Stimulated activated CD4-positive, alpha-beta T cell treated with anti-CD3 and anti-CD28 coated beads, Interleukin-15, amount 100 ng/mL, for 48 hours (primary cell): ENCODE results near the gene C1QTNF3.
"Not testable (repeated sequence)": the region's sequence is repeated elsewhere in the genome, so short reads cannot be mapped to it uniquely, and the experiment has no call there.

Source experiments
- DNase-seq, 2 donors: peaks; one replicate each; pipeline ENCODE4 v3.0.0-alpha.2; 2020; ENCODE audit warnings: low read depth in 2 of 2

Gene C1QTNF3, protein sequence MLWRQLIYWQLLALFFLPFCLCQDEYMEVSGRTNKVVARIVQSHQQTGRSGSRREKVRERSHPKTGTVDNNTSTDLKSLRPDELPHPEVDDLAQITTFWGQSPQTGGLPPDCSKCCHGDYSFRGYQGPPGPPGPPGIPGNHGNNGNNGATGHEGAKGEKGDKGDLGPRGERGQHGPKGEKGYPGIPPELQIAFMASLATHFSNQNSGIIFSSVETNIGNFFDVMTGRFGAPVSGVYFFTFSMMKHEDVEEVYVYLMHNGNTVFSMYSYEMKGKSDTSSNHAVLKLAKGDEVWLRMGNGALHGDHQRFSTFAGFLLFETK

DNA sequence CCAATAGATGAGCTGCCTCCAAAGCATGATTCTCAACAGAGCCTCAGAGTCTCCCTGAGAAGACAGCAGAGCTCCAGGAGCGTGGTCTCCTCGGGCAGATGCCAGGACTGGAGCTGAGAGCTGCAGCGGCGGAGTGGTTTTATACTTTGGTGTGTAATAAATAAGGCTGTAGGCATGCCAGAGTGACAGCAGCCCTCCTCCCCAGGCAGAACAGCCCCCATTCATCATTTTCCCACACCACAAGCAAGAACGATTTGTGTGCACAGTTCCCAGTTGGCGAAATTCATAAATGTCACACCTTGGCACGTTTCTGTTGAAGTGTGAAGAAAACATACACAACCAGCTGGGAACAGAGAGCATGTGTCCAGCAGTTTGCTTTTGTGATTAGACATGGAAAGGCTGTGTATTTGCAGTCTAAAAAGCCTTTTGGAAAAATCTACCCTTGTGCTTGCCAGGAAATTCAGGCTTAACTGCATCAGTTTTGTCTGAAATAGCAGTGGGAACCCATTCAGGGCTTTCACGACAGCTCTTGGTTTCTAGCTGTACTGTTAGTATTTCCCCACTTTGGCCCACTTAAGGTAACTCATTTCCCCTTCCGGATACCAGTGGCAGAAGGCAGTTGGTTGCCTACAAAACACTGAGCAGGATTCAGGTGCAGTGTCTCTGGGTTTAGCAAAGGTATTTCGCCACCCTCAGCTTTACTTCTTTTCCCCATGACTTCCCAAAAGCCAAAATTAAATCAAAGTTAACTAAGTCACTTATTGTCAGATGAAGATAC lies at the start of gene C1QTNF3:
Gene C1QTNF3, minus strand, starts transcription at position 115 of the 778 bp plus-strand sequence. Its CDS starts 88 bp downstream, at position 27.
- no peak for DNase-seq

DNA sequence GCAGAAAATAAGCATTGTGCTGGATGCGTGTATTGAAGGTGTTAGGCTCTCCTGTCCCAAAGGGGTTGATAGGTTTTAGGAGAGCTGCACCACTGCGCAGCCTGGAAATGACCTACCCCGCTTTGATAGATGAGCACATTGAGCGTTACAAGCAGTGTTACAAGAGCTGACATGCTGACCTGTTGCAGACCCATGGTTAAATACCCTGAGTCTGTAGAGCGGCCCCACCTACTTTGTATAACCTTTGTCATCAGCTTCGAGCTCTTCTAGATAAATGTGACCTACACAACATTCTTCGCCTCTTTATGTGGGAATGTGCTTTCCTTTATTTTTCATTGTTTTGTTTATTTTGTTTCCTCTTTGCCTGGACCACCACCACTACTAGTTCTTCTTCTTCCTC lies 48.0 kb upstream of the C1QTNF3 start:
- DNase-seq: not testable (repeated sequence)

DNA sequence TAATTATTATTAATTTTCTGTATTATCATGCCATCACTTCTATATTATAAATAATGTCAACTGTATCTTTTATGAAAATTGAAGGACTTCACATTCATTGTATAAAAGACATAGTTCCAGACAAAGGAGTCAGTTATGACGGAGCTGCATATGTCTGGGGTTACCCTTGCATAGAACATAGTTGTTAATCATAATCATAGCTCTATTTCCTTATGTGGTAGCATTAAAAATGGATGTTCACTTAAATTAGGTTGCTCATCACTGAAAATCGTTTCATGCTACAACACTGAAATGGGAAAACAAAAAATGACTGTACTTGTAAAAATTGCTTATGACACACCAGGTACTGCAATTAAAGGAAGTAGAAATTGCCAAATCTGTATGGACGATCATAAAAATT lies 46.8 kb upstream of the C1QTNF3 start:
- DNase-seq: not testable (repeated sequence)

DNA sequence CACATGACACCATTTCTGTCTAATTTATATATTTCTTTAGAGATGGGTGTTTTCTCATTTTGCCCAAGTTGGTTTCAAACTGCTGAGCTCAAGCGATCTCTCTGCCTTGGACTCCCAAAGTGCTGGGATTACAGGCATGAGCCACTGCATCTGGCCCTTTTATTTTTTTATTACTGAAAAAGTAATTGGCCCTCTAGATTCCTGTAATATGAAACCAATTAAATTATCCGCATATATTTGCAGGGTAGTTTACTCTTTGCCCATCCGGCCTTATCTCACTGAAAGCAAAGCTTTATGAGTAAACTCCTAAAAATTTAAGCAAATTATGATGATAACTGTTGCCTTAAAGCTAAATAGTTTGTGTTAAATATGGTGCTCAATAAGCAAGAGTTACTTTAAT lies 44.7 kb upstream of the C1QTNF3 start:
- not testable (repeated sequence) for DNase-seq

DNA sequence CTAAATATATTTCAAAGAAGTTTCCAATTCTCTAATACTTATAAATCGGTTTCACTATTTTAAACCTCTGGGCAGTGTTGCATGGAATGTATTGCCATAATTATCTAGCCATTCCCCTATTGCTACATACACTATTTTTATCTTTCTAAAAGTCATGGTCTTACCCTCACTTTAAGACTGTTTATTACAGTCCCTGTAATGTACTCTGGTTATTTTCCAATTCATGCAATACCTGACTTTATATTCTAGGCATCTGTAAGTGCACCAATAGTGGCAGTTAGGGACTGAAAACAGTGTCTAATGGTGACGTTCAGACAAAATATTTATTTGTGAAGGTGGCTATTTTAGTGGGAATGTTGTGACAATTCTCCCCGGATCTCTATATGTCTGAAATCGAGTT lies 40.9 kb upstream of the C1QTNF3 start:
- not testable (repeated sequence) for DNase-seq

DNA sequence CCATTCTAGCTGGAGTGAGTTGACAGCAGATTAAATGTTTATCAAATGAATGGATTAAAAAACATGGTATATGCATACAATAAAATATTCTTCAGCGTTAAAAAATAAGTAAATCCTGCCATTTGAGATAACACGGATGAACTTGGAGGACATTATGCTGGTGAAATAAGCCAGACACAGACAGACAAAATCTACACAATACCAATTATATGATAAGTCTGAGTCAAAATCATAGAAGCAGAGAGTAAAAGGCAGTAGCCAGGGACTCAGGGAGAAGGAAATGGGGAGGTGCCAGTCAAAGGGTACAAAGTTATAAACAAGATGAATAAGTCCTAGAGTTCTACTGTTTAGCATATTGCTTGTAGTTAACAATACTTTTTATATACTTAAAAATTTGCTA lies 36.5 kb upstream of the C1QTNF3 start:
- DNase-seq: not testable (repeated sequence)

DNA sequence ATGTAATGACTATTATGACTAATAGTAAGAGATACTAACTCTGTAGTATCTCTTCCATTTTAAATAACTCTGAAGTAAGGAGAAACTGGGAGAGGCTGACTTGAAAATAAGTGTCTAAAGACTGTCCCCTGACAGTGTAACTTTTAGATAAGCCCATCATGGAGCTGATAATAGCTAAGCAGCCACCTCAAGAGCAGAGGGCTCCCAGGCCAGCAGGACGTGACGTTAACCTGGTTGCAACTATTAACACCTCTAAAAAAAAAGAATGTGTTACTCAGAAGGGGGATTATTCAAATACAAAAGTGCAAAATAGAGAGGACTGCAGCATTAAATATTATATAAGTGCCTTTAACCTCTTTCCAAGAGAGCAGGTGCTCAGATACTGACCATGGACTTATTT lies 34.6 kb upstream of the C1QTNF3 start:
- DNase-seq: not testable (repeated sequence)

DNA sequence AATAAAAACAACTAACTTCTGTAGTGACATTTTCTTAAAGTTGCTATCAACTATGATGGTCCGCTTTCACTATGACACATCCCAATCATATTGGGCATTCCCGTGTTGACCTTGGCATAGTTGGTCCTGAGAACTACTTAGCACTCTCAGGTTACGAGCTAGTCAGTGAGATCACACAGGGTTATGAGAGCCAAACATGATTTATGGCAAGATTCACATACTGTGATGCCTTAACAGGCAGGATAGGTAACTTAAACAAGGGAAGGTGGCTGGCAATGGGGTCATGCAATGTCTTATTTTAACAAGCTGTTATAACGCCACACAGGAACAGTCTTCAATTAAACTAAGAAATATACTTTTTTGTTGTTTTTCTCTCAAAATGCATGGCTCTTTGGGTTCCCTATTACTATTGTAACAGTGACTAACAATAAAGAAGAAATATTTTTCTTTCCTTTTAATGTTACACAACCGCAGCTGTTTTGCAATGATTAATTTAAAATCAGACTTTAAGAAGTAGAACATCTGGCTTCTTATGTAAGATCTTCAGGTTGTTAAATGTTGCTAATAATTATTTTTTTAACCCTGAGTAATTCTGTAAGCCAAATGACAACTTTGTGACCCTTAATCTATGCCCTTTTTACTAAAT lies 33.8 kb upstream of the C1QTNF3 start:
- not testable (repeated sequence) for DNase-seq

DNA sequence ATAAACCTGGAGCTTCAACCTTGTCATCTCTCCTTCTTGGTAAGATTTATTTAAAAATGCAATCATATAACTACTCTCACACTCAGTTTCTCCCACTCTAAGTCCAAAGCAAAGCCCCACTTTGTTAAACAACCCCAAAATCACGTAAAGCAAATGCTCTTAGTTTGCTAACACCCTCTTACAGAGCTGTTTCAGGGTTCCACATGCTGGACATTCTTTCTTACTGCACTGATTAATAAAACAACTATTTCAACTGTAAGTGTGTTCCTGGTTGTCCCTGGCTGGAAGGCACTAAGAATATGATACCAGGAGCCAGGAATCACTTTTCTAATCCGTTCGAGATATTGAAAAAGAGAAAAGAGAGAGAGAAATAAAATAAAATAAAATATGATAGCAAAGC lies 31.5 kb upstream of the C1QTNF3 start:
- DNase-seq: not testable (repeated sequence)

DNA sequence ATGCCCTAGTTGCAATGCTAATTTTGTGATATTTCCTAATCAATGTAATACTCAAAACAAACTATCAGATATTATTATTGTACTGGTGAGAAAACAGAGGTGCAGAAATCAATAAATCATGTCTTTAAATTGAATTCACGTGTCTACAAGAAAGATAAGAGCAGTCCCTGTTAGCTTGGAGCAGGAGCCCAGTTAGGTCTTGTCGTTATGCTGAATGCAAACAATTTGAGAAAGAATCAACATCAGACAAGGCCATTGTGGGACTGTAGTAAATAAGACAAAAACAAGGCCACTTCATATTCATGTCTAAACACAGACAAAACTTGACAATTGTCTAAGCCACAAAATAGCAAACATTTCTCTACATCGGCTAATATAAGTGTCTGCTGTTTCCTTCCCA lies 31.1 kb upstream of the C1QTNF3 start:
- DNase-seq: not testable (repeated sequence)

DNA sequence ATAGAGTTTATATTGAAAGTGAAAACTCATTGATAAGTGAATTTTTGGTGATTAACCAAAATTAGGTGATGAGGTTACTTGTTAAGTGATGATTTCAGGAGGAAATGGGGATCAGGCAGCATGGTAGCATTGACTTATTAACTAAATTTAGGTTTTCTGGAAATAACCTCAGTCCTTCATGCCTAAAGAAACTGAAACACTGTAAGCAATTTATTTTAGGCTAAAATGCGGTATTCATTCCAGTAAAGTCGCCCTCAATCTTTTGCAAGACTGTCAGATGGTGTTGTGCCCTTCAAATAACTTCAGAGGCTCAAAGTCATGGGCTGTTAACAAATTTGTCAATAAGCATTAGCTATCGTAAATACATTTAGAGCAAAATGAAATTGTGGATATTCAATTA lies 27.6 kb upstream of the C1QTNF3 start:
- not testable (repeated sequence) for DNase-seq

DNA sequence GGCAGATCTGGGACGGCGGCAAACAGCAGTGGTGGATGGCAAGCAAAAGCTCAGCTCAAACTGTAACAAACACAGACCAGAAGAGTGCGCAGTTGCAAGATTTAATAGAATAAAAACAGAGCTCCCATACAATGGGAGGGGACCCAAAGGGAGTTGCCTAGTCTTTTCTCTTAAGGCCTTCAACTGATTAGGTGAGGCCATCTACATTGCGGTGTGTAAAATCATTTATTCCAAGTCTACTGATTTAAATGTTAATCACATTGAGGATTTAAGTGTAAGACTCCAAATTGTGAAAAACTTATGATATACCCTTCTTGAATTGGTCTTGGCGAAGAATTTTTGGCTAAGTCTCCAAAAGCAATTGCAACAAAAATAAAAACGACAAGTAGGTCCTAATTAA lies 21.6 kb upstream of the C1QTNF3 start:
- DNase-seq: no peak

DNA sequence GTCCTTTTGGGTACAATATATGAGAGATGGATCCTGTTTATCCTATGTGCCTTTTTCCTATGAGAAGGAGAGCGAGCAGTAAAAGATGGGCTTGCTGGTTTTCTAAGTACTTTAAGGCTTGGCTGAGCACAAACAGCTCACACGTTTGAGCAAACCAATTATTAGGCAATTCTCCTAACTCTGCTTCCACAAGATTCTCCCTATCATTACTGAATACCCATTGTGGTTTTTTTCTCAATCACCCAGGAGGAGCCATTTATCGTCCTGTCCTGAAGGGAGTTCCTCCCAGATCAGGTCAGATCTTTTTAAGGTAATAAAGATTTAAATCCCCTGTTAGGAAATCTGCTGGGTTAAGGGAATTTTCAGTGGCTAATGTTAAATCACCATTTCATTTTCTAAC lies 19.4 kb upstream of the C1QTNF3 start:
- DNase-seq: no peak

DNA sequence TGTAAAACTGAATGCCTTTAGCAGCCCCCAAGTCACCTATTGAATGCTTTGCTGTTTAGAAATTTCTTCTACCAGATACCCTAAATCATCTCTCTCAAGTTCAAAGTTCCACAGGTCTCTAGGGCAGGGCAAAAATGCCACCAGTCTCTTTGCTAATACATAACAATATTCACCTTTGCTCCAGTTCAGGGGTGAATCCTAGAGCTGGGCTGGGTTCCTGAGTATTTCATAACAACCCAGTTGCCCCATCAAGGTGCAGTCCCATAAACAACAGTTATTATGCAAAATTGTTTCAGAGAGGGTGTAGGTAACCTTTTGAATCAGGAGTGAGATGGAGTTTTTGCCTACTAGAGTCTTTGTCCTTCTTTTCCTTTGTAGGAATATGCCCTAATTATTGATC lies 19.0 kb upstream of the C1QTNF3 start:
- DNase-seq: no peak

DNA sequence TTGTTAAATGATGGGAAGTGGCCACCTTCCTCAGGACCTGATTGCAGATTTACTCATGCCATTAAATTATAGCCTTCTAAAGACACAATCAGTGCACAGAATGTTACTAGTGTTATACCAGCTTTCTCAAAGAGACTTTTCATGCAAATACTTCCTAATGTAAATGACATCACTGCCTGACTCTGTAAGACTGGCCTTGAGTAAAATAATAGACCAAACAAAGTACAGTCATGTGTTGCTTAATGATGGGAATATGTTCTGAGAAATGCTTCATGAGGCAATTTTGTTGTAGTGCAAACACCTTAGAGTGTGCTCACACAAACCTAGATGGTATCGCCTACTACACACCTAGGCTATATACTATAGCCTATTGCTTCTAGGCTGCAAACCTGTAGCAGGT lies 17.0 kb upstream of the C1QTNF3 start:
- no peak for DNase-seq

DNA sequence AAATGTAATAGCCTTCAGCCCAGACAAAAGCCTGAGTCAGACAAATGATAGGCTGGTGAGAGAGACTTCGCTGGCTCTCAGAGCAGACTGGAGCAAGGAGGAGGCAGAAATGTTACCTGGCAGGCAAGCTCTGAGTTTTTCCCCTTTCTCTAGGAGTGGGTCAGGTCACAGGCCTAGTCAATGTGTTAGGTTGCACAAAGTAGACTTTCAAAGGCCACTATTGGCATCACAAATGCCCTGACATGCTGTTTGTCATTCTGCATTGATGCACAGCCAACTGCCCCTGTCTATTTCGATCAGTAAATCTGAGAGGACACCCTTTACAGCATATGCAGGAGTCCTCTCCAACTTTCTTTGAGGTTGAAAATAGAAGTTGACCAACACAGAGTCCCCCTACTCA lies 15.5 kb upstream of the C1QTNF3 start:
- DNase-seq: no peak

DNA sequence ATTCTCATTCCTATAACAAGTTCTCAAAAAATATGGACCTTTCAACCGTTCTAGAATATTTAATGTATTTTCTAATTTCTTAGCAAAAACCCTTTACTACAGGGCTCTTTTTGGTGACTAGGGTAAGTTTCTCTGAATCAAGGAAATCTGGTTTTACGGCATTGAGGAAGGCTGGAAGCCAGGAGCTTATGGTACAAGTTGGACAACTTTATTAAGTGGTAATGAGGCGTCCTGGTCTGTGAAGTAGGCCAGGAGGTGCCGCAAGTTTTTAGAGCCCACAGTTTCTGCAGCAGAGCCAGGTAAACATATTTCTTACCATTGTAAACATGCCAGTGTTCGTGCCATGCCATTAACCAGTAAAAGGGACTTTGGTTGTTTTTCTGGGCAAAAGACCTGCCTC lies 14.6 kb upstream of the C1QTNF3 start:
- DNase-seq: no peak

DNA sequence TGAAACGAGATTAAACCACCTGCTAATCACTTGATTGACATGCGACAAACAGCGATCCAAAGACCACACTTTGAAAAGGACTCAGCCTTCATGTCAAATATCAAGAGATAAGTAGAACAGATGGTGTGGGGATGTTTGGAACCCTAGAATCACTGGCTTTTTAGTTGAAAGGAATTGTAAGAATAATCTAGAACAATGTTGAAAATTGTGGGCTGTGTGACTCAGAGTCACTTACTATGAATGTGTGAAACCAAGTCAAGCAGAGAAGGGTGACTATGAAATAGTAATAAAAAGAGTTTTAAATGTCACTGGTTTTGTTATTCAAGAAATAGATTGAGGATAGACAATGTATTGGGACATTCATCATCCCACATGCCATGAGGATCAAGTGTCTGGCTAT lies 14.1 kb upstream of the C1QTNF3 start:
- no peak for DNase-seq

DNA sequence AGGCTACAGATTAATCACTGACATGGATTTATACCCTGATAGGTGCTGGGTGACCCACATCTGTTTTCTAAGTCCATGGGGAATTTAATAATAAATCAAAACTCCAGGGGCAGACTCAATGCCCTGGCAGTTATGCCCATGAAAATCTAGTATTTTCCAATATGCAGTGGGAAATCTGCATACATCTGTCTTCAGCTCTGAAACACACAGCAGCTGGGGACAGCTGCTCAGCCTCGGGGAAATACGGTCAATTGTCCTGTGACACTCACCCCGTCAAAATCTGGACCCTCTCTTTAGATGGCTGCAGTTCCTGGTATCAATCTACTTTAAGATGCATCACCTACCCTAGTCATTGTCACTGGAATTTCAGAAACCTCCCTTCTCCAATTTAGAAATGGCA lies 12.7 kb upstream of the C1QTNF3 start:
- DNase-seq: no peak

DNA sequence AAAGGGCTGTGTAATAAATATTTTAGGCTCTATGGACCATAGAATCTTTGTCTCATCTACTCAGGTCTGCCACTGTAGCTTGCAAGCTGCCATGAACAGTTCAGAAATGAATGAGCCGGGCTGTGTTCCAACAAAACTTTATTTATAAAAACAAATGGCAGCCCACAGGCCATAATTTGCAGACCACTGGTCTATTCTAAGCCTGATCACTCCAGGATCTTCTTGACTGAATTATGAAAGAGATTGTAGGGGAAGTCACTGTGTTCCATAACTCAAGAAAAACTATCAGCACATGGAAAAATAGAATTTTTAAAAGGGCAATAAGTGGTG lies 11.4 kb upstream of the C1QTNF3 start:
- DNase-seq: no peak

DNA sequence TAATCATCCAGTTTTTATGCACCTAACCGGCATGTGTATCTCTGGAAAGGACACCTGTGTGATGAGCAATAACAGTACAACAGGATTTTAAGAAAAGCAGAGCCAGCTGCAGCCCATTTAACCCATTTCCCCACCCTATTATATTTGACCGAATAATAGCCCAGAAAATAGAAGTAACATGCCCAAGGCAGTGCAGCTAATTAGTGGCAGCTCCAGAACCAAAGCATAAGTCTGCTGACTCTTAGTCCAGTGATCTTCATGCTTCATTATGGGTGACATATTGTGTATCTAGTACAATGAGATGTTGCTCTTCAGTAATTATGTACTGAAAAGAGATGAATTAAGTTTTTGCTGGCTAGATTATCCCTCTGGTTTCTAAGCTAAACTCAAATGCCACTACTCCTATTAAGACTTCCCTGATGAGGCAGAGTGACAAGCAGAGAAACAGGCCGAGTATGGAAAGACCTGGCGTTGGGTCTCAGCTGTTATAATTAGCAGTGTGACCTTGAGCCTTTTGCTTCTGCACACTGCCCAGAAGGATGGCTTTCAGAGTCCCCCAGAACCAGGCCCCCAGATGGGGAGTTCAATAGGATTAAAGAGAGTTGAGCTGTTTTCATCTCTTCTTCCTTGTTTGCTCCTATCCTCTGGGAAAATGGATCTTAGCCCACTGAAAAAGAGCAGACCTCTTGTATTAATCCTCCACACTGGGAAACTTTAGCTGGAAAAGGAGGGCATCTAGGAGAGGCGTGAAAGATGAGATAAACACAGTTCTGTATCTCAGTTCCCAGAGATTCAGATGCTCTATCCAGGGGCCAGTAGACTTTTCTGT lies 10.8 kb upstream of the C1QTNF3 start:
- DNase-seq: no peak

DNA sequence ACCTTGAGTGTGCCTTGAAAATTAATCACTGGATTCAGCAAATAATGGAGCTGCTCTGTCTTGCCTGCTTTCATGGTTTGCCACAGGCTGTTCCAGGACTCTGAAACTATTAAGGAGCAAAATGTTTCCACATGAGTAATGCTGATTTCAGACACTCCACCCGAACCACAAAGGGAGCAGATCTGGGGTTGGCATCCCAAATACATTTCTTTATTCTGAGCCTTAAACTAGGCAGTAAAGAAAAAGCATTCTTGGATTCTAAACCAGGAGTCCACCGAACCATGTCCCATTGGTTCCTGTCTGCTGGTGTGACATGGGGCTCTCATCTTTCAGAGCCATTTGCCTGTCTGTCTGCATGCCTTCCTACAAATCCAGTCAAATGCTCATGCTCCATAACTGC lies 10.1 kb upstream of the C1QTNF3 start:
- DNase-seq: no peak
